ENCODE results near the gene RYR2.

RYR2 gene

GRCh38 chr1:237864338-237865244 lies 822.6 kb downstream of the RYR2 start:
- Mint-ChIP-seq H3K36me3 (ENCODE audit: low read depth) (no peaks in the 10 kb centered on the region), H3K9me3 (no peaks in the 10 kb centered on the region), H3K27me3 (ENCODE audit: low read depth, poor library complexity) (peaks cover 3% of the 10 kb centered on the region), H3K27ac (no peak overlapping the region), H3K4me3 (no peak overlapping the region), H3K4me1 (peaks cover 15% of the 10 kb centered on the region)
- TF ChIP-seq, protein P1, sequence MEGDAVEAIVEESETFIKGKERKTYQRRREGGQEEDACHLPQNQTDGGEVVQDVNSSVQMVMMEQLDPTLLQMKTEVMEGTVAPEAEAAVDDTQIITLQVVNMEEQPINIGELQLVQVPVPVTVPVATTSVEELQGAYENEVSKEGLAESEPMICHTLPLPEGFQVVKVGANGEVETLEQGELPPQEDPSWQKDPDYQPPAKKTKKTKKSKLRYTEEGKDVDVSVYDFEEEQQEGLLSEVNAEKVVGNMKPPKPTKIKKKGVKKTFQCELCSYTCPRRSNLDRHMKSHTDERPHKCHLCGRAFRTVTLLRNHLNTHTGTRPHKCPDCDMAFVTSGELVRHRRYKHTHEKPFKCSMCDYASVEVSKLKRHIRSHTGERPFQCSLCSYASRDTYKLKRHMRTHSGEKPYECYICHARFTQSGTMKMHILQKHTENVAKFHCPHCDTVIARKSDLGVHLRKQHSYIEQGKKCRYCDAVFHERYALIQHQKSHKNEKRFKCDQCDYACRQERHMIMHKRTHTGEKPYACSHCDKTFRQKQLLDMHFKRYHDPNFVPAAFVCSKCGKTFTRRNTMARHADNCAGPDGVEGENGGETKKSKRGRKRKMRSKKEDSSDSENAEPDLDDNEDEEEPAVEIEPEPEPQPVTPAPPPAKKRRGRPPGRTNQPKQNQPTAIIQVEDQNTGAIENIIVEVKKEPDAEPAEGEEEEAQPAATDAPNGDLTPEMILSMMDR (IDR thresholded peaks at IDR 0.05): peak; percentile 96
- peak; percentile 84 for DNase-seq

DNA sequence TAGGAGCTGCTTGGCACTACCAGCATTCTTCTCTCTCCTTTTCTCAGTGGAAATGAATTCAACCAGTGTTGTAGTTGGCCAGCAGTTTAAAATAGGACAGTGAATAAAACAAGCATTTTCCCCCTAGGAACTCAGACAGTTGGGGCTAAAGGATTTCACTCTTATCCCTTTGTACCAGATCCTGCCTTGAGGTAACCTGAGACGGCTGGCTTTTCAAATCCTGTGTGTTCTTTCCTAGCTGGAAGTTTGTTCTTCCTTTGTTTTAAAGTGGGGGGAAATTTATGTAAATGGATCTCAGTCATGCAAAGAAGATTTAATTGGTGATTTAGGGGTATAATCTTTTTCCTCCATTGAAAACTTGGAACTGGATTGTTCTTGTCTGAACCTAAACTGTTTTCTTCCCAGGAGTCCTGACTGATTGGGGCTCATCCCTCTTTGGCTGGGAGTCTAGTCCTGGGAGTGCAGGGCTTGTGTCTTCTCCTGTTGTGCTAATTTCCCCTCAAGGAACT lies 825.5 kb downstream of the RYR2 start:
- Mint-ChIP-seq H3K27ac (no peak overlapping the region), H3K36me3 (ENCODE audit: low read depth) (no peaks in the 10 kb centered on the region), H3K4me3 (no peak overlapping the region), H3K27me3 (ENCODE audit: low read depth, poor library complexity) (peaks cover 3% of the 10 kb centered on the region), H3K9me3 (no peaks in the 10 kb centered on the region), H3K4me1 (peaks cover 19% of the 10 kb centered on the region)
- DNase-seq: no peak
- TF ChIP-seq, protein P1 (IDR thresholded peaks at IDR 0.05): no peak

GRCh38 chr1:237868817-237869600 lies 827.0 kb downstream of the RYR2 start:
- H3K36me3 Mint-ChIP-seq (ENCODE audit: low read depth): no peaks in the 10 kb centered on the region

GRCh38 chr1:237873487-237874211 lies 831.7 kb downstream of the RYR2 start:
- no peak overlapping the region for H3K27ac Mint-ChIP-seq
- H3K9me3 Mint-ChIP-seq: no peaks in the 10 kb centered on the region
- H3K36me3 Mint-ChIP-seq (ENCODE audit: low read depth): no peaks in the 10 kb centered on the region
- no peak for DNase-seq
- TF ChIP-seq, protein P1 (IDR thresholded peaks at IDR 0.05): no peak
- H3K4me1 Mint-ChIP-seq: peaks cover 19% of the 10 kb centered on the region
- H3K27me3 Mint-ChIP-seq (ENCODE audit: low read depth, poor library complexity): peaks cover 8% of the 10 kb centered on the region
- H3K4me3 Mint-ChIP-seq: no peak overlapping the region

More at GRCh38 chr1:237868817-237869600, 827.0 kb downstream of the RYR2 start:
- Mint-ChIP-seq H3K4me3 (no peak overlapping the region), H3K27me3 (ENCODE audit: low read depth, poor library complexity) (peaks cover 3% of the 10 kb centered on the region), H3K9me3 (no peaks in the 10 kb centered on the region), H3K4me1 (peaks cover 32% of the 10 kb centered on the region), H3K27ac (no peak overlapping the region)
- TF ChIP-seq, protein P1 (IDR thresholded peaks at IDR 0.05): no peak
- no peak for DNase-seq

DNA sequence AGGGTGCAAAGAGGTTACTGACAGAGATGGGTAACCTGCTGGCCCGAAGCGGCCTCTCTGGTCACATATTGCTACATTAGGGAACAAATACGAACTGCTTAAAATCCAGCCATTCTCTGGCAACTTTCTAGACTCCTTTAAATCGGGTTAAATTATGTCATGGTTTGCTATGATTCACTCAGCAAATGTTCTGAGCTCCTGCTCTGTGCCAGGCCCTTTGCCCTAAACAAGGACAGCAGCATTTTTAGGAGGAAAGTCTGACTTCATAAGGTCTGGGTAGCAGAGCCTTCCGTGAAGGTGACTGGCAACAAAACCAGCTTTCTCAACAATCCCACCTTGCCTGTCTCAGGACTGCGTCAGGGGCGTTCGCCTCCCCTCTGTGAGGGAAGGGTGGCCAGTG lies 833.3 kb downstream of the RYR2 start:
- DNase-seq: no peak
- Mint-ChIP-seq H3K4me1 (peaks cover 19% of the 10 kb centered on the region), H3K9me3 (no peaks in the 10 kb centered on the region), H3K4me3 (no peak overlapping the region), H3K27me3 (ENCODE audit: low read depth, poor library complexity) (peaks cover 11% of the 10 kb centered on the region), H3K36me3 (ENCODE audit: low read depth) (no peaks in the 10 kb centered on the region), H3K27ac (no peak overlapping the region)
- TF ChIP-seq, protein P1 (IDR thresholded peaks at IDR 0.05): no peak

All from nephron progenitor cell (in vitro differentiated cells).